Measurements from ENCODE around the gene SUSD4.

- TF ChIP-seq CTCF (IDR thresholded peaks at IDR 0.05) (no peak), POLR2A (IDR thresholded peaks at IDR 0.05) (no peak)
Measured at GRCh38 chr1:223276029-223276428, 87.9 kb downstream of the SUSD4 start.
